ENCODE data around the gene ARHGEF9.
"Not testable (repeated sequence)": the region's sequence is repeated elsewhere in the genome, so short reads cannot be mapped to it uniquely, and the experiment has no call there.

ARHGEF9 gene

GRCh38 chrX:63658920-63659319, 126.1 kb downstream of the ARHGEF9 start:
- DNase-seq (ENCODE audit: low spot score) = no peak

- no peak for DNase-seq (ENCODE audit: low spot score)
These were observed 127.2 kb downstream of the ARHGEF9 start for GRCh38 chrX:63657821-63658220.

- DNase-seq (ENCODE audit: low spot score) = no peak
These were observed 128.0 kb downstream of the ARHGEF9 start for GRCh38 chrX:63656871-63657580.

GRCh38 chrX:63652086-63652765, 132.8 kb downstream of the ARHGEF9 start:
- DNase-seq (ENCODE audit: low spot score) = no peak

- not testable (repeated sequence) for DNase-seq (ENCODE audit: low spot score)
These were observed 139.3 kb downstream of the ARHGEF9 start for GRCh38 chrX:63645748-63646147.

GRCh38 chrX:63635750-63636149, 149.3 kb downstream of the ARHGEF9 start:
- DNase-seq (ENCODE audit: low spot score) = no peak

GRCh38 chrX:63613531-63614028, 171.4 kb downstream of the ARHGEF9 start:
- DNase-seq (ENCODE audit: low spot score) = no peak

GRCh38 chrX:63585936-63586335, 199.1 kb downstream of the ARHGEF9 start:
- no peak for DNase-seq (ENCODE audit: low spot score)

All from COLO829 (cell line).